Upper lobe of right lung (tissue), 1 donor: Measurements from ENCODE around the gene CRIP2. TPM values are rescaled to one million over a fixed set of nuclear protein-coding genes. Genes with fewer than 3 reads are reported as not detected.

ENCODE experiments used
- ATAC-seq: fragments of 200-7000 bp; cut with Tn5 transposase; one replicate; pipeline ENCODE4 v1.9.1; 2020; ENCODE audit warnings: mild to moderate bottlenecking, moderate library complexity
- DNase-seq: peaks from one replicate; pipeline ENCODE4 v3.0.0-alpha.2; 2020
- H3K27ac ChIP-seq: fragments of 200-600 bp; one replicate; pipeline ENCODE4 v1.8.0; 2022
- H3K27me3 ChIP-seq: fragments of 200-600 bp; one replicate; pipeline ENCODE4 v1.8.0; 2022; ENCODE audit warnings: mild to moderate bottlenecking
- H3K36me3 ChIP-seq: fragments of 200-600 bp; one replicate; pipeline ENCODE4 v1.8.0; 2022
- H3K4me1 ChIP-seq: fragments of 200-600 bp; one replicate; pipeline ENCODE4 v1.8.0; 2022
- H3K4me3 ChIP-seq: fragments of 200-600 bp; one replicate; pipeline ENCODE4 v1.8.0; 2022; ENCODE audit warnings: mild to moderate bottlenecking
- H3K9me3 ChIP-seq: fragments of 200-600 bp; one replicate; pipeline ENCODE4 v1.8.0; 2022
- intact Hi-C: fragments of 100-400 bp; cut with DNase I; formaldehyde crosslinking; loops from one replicate; pipeline ENCODE4 v1.11.0; 2022
- total RNA-seq: library from RNA; stranded (reverse); fragmentation: NEBNext Ultra II Directional; extraction: Animal tissue kit (Norgen Biotek cat#: 25700); gene quantifications from one replicate; pipeline ENCODE4 v1.2.1, GENCODE V29; 2021
- TF ChIP-seq, protein P1 (sequence below): fragments of 200-600 bp; IDR thresholded peaks from one replicate; pipeline ENCODE4 v1.8.0; 2022; ENCODE audit warnings: antibody characterized with exemption
- donor health status: DM: no; HTN: yes; CAD: no; lungs with severe emphysema.

Gene CRIP2
- total RNA-seq, 1 donor from 2014 or later = 191 TPM

DNA sequence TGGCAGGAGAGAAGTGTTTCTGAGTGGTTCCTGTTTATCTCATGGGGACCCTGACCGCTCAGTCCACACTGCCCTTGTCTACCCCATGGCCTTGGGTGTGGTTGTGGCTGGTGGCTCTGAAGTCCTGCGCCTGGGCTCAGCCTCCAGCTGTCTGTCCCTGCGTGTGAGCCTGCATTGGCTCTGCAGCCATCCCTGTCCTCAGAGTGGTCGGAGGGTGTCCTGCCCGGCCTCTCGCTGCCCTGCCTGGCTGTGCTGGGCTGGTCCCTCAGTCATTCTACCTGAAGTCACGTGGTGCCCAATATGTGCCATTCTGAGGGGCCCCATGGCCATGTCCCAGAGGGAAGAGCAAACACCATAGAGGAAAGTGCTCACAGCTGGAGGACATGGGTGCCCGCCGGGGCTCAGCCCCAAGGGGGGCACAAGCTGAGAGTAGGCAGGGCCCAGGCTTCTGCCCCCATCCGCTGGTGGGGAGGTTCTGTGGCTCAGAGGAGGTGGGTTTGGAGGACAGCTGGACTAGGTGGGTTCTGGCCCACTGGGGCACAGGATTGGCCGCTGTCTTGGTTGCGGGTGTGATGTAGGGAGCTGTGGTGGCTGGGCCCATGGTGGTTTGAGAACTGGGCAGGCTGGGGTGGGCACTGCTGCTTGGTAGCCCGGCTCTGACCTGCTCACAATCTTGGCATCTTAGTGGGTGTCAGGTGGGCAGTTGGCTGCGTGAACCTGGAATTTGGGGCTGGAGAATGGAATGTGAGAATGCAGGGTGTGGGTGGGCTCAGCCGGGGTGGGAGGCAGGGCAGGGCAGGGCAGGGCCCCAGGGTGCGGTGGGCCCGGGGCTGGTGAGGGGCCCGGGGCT lies 28.1 kb downstream of the CRIP2 start:
- intact Hi-C loops = no loop called here
- peak; percentile 46 for DNase-seq

DNA sequence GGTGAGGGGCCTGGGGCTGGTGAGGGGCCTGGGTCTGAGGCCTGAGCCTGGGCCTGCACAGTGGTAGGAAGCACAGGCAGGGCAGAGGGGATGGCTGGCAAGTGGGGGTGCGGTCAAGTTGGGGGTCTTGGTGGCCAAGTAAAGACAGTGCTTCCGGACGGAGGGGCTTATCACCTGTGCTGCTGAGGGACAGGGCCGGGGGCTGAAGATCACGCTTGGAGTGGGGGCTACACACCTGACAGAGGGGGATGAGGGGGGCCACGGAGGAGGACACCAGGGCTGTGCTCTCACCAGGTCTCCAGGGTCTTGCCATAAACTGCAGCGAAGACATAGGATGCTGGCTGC lies 28.6 kb downstream of the CRIP2 start:
- Histone ChIP-seq H3K27ac (no peak overlapping the region), H3K4me3 (no peak overlapping the region), H3K9me3 (no peaks in the 10 kb centered on the region), H3K36me3 (no peaks in the 10 kb centered on the region), H3K27me3 (peaks cover 6% of the 10 kb centered on the region), H3K4me1 (no peaks in the 10 kb centered on the region)
- TF ChIP-seq, protein P1, sequence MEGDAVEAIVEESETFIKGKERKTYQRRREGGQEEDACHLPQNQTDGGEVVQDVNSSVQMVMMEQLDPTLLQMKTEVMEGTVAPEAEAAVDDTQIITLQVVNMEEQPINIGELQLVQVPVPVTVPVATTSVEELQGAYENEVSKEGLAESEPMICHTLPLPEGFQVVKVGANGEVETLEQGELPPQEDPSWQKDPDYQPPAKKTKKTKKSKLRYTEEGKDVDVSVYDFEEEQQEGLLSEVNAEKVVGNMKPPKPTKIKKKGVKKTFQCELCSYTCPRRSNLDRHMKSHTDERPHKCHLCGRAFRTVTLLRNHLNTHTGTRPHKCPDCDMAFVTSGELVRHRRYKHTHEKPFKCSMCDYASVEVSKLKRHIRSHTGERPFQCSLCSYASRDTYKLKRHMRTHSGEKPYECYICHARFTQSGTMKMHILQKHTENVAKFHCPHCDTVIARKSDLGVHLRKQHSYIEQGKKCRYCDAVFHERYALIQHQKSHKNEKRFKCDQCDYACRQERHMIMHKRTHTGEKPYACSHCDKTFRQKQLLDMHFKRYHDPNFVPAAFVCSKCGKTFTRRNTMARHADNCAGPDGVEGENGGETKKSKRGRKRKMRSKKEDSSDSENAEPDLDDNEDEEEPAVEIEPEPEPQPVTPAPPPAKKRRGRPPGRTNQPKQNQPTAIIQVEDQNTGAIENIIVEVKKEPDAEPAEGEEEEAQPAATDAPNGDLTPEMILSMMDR = no peak
- no peak for ATAC-seq
- intact Hi-C loops = no loop called here
- peak; percentile 23 for DNase-seq

More for the DNA sequence above, 28.1 kb downstream of the CRIP2 start:
- no peak overlapping the region for H3K4me3 ChIP-seq
- H3K27me3 ChIP-seq = no peaks in the 10 kb centered on the region
- TF ChIP-seq, protein P1 = no peak
- H3K9me3 ChIP-seq = no peaks in the 10 kb centered on the region
- no peak overlapping the region for H3K27ac ChIP-seq
- H3K36me3 ChIP-seq = no peaks in the 10 kb centered on the region
- ATAC-seq = no peak
- H3K4me1 ChIP-seq = no peaks in the 10 kb centered on the region

DNA sequence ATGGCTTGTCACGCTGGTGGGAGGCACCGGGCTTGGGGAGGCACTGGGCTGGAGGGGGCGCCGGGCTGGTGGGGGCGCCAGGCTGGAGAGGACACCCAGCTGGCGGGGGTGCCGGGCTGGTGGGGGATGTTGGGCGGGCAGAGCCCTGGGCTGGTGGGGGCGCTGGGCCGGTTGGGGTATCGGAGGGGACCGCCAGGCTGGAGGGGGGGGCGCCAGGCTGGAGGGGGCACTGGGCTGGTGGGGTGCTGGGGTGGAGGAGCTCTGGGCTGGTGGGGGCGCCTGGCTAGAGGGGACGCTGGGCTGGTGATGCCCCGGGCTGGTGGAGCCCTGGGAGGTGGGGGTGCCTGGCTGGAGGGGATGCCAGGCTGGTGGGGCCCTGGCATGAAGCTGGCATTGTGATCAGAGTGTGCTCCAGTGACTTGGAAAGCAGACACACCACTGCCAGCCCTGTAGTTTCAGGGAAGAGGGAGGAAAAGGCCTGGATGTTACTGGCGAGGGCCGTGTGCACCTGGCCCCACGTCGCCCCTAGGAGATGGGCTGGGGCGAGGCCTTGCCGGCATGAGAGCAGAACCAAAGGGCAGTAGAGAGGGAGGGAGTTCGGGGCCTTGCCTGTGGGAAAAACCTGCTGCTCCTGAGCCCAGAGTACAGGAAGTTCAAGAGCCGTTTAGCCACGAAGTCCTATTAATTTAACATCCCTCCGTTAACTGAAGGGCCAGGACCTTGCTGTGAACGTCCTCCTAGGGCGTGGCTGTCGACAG lies 29.5 kb downstream of the CRIP2 start:
- H3K36me3 ChIP-seq = no peaks in the 10 kb centered on the region
- H3K4me1 ChIP-seq = no peaks in the 10 kb centered on the region
- no peaks in the 10 kb centered on the region for H3K9me3 ChIP-seq
- intact Hi-C loops = no loop called here
- no peak overlapping the region for H3K27ac ChIP-seq
- H3K27me3 ChIP-seq = peaks cover 14% of the 10 kb centered on the region
- H3K4me3 ChIP-seq = no peak overlapping the region
- ATAC-seq = no peak
- DNase-seq = peak; percentile 58
- TF ChIP-seq, protein P1 = no peak

DNA sequence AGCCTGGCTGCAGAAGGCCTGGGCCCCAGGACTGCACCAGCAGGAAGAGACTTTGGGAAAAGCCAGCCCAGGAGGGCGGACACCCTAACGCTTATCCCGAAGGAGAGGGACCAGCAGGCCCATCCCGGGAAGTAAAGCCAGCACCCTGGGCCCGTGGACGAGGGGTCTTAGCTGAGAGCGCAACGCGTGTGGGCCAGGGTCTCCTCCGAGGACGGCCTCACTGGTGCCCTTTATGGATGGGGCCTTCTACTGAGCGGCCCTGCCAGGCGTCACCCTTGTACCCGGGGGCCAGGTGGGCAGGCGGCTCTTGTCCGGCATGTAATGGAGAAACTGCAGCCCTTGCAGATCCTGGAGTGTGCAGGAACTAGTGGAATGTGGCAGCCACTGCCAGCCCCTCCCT lies 30.5 kb downstream of the CRIP2 start:
- no peaks in the 10 kb centered on the region for H3K36me3 ChIP-seq
- H3K27ac ChIP-seq = no peak overlapping the region
- H3K27me3 ChIP-seq = peaks cover 23% of the 10 kb centered on the region
- peak; percentile 57 for DNase-seq
- no peaks in the 10 kb centered on the region for H3K4me1 ChIP-seq
- intact Hi-C loops = no loop called here
- no peak for ATAC-seq
- H3K9me3 ChIP-seq = no peaks in the 10 kb centered on the region
- H3K4me3 ChIP-seq = no peak overlapping the region
- TF ChIP-seq, protein P1 = no peak

DNA sequence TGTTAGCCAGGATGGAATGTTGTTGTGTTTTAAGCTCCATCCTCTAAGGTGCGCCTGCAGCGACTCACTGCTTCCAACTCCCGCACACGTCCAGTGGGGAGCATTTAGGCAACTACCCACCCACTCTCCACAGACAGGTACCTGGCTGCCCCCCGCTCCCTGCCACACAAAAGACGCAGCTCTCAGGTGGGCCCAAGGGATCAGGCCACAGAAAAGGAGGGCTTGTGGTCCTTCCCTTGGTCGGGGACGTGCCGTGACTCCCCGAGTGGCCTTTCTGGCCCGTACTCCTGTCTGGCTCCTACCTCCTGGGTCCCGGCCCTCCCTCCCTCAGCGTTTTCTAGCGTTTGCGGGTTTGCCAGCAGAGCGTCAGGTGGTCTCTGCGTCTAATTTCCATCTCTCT lies 32.6 kb downstream of the CRIP2 start:
- no peak overlapping the region for H3K4me3 ChIP-seq
- ATAC-seq = no peak
- intact Hi-C loops = no loop called here
- H3K27me3 ChIP-seq = peaks cover 32% of the 10 kb centered on the region
- TF ChIP-seq, protein P1 = no peak
- no peak overlapping the region for H3K27ac ChIP-seq
- DNase-seq = peak; percentile 23
- no peaks in the 10 kb centered on the region for H3K36me3 ChIP-seq
- no peaks in the 10 kb centered on the region for H3K9me3 ChIP-seq
- no peaks in the 10 kb centered on the region for H3K4me1 ChIP-seq
